ENCODE measurements around the gene PSAT1.

DNA sequence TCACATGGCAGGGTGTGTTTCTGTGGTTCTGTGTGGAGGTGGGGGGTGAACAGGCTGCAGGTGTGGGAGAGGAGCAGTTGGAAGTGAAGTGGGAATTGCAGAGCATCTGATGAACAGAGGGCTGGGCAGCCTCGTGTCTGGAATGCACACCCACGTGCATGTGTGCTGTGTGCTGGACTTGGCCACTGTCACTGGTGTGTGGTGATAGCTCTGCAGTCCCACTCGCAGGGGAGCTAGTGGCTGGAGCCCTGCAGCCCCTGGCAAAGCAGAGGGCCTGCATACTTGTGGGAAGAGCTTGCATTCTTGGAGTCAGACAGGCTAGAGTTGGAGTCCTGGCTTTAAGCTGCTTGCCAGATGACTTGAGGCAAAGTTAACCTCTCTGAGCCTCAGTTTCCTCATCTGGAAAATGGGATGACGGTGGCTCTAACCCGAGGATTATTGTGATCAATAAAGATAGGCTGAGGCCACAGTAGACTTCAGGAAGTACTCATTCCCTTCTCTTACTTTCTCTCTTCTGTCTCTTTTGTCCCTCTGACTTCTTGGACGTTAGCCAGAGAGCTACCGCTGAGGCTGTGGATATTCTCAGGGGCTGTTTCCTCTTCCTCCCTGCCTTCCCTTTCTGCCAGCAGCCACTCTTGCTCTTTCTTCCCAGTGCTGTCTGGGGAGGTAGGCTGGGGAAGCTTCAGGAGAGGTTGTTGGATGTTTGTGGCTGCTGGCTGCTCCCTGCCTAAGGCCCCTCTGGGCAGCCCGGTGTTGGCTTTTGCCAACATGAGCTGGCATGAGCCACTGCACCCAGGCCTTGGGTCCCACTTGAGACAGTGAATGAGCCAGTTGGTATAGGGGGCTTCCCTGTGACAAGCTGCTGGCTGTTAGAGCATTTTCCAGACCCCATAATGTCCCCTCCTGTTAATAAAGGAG, 18.3 kb downstream of the PSAT1 start:
- TF ChIP-seq, protein P1, sequence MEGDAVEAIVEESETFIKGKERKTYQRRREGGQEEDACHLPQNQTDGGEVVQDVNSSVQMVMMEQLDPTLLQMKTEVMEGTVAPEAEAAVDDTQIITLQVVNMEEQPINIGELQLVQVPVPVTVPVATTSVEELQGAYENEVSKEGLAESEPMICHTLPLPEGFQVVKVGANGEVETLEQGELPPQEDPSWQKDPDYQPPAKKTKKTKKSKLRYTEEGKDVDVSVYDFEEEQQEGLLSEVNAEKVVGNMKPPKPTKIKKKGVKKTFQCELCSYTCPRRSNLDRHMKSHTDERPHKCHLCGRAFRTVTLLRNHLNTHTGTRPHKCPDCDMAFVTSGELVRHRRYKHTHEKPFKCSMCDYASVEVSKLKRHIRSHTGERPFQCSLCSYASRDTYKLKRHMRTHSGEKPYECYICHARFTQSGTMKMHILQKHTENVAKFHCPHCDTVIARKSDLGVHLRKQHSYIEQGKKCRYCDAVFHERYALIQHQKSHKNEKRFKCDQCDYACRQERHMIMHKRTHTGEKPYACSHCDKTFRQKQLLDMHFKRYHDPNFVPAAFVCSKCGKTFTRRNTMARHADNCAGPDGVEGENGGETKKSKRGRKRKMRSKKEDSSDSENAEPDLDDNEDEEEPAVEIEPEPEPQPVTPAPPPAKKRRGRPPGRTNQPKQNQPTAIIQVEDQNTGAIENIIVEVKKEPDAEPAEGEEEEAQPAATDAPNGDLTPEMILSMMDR (conservative IDR thresholded peaks at IDR 0.05; ENCODE audit: low read length), result no peak
- no peak for TF ChIP-seq EZH2phosphoT487 (IDR thresholded peaks at IDR 0.05; ENCODE audit: borderline replicate concordance)
